NCI-H2081 (cell line): ENCODE results near the gene PI4KB.
"Not testable (repeated sequence)": the region's sequence is repeated elsewhere in the genome, so short reads cannot be mapped to it uniquely, and the experiment has no call there.

Experiments
- DNase-seq, 2 experiments: peaks; one replicate each; lab custom pipeline; 2025; lab: John Stamatoyannopoulos, UW

Gene PI4KB

GRCh38 chr1:151281225-151281968, 45.8 kb downstream of the PI4KB start:
- DNase-seq, result peak; percentile 99

GRCh38 chr1:151277249-151277648, 50.0 kb downstream of the PI4KB start:
- DNase-seq, result no peak

GRCh38 chr1:151275341-151275740, 51.9 kb downstream of the PI4KB start:
- DNase-seq, result not testable (repeated sequence)

GRCh38 chr1:151273924-151274466, 53.2 kb downstream of the PI4KB start:
- no peak for DNase-seq

- DNase-seq, result no peak
These were observed 59.5 kb downstream of the PI4KB start for GRCh38 chr1:151267760-151268159.

- DNase-seq, result no peak
These were observed 60.4 kb downstream of the PI4KB start for GRCh38 chr1:151266821-151267220.

- DNase-seq, result no peak
These were observed 60.9 kb downstream of the PI4KB start for GRCh38 chr1:151266315-151266714.

GRCh38 chr1:151265446-151266236, 61.6 kb downstream of the PI4KB start:
- DNase-seq, result no peak

GRCh38 chr1:151259351-151259750, 67.9 kb downstream of the PI4KB start:
- DNase-seq, result peak in 1 of 2 experiments; percentile 13

- DNase-seq, result peak in 1 of 2 experiments; percentile 35
These were observed 71.8 kb downstream of the PI4KB start for GRCh38 chr1:151255381-151255780.

GRCh38 chr1:151254217-151255213, 72.7 kb downstream of the PI4KB start, which contains the start of gene PSMD4:
Gene PSMD4, plus strand, starts transcription at chr1:151254734. Its CDS starts 49 bp downstream, at chr1:151254783.
- peak; percentile 98 to 99 for DNase-seq

GRCh38 chr1:151251656-151252470, 75.4 kb downstream of the PI4KB start:
- DNase-seq, result peak; percentile 81

GRCh38 chr1:151246786-151247185, 80.4 kb downstream of the PI4KB start:
- no peak for DNase-seq

- no peak for DNase-seq
These were observed 83.5 kb downstream of the PI4KB start for GRCh38 chr1:151243683-151244216.

GRCh38 chr1:151242442-151242841, 84.8 kb downstream of the PI4KB start:
- DNase-seq, result no peak
